ENCODE data around the gene ASPRV1. TPM values are rescaled to one million over a fixed set of nuclear protein-coding genes. Genes with fewer than 3 reads are reported as not detected.

ASPRV1 gene
- total RNA-seq, 1 experiment from 2014 or later: 0.71 TPM

- Histone ChIP-seq H3K27ac (ENCODE audit: low read length) (no peak overlapping the region), H3K4me3 (ENCODE audit: low read length) (no peak overlapping the region)
These were observed 16.7 kb downstream of the ASPRV1 start for GRCh38 chr2:69944756-69945155.

GRCh38 chr2:69943843-69944525 lies 17.4 kb downstream of the ASPRV1 start:
- H3K9me3 ChIP-seq (ENCODE audit: low read length): no peaks in the 10 kb centered on the region
- H3K4me3 ChIP-seq (ENCODE audit: low read length): no peak overlapping the region
- H3K9ac ChIP-seq (ENCODE audit: low read length): no peak overlapping the region
- no peak overlapping the region for H3K27ac ChIP-seq (ENCODE audit: low read length)
- no peak overlapping the region for H2AFZ ChIP-seq (ENCODE audit: low read length)
- no peaks in the 10 kb centered on the region for H3K79me2 ChIP-seq (ENCODE audit: low read length)
- no peaks in the 10 kb centered on the region for H3K27me3 ChIP-seq (ENCODE audit: low read length)
- peaks cover 30% of the 10 kb centered on the region; the same call in 1 of the 2 replicates for H3K36me3 ChIP-seq (ENCODE audit: insufficient read depth, low read length)
- no peaks in the 10 kb centered on the region for H3K4me1 ChIP-seq (ENCODE audit: low read length)
- no peak overlapping the region for H3K4me2 ChIP-seq (ENCODE audit: low read depth, low read length, poor library complexity, severe bottlenecking)
- H3K9me2 ChIP-seq (replicated peaks; ENCODE audit: insufficient read depth, low read length): no peaks in the 10 kb centered on the region
- DNase-seq: no peak
- no peaks in the 10 kb centered on the region for H4K20me1 ChIP-seq (ENCODE audit: insufficient read depth, low read depth, low read length)

More at GRCh38 chr2:69944756-69945155, 16.7 kb downstream of the ASPRV1 start:
- Histone ChIP-seq H3K4me2 (ENCODE audit: low read depth, low read length, poor library complexity, severe bottlenecking) (no peak overlapping the region), H3K4me1 (ENCODE audit: low read length) (no peaks in the 10 kb centered on the region), H3K9me2 (replicated peaks; ENCODE audit: insufficient read depth, low read length) (no peaks in the 10 kb centered on the region), H3K36me3 (ENCODE audit: insufficient read depth, low read length) (peaks cover 24% of the 10 kb centered on the region; the same call in 1 of the 2 replicates), H4K20me1 (ENCODE audit: insufficient read depth, low read depth, low read length) (no peaks in the 10 kb centered on the region), H3K9ac (ENCODE audit: low read length) (no peak overlapping the region), H2AFZ (ENCODE audit: low read length) (no peak overlapping the region), H3K9me3 (ENCODE audit: low read length) (no peaks in the 10 kb centered on the region), H3K27me3 (ENCODE audit: low read length) (no peaks in the 10 kb centered on the region), H3K79me2 (ENCODE audit: low read length) (no peaks in the 10 kb centered on the region)
- DNase-seq: no peak

GRCh38 chr2:69943000-69943842 lies 18.2 kb downstream of the ASPRV1 start:
- Histone ChIP-seq H3K79me2 (ENCODE audit: low read length) (no peaks in the 10 kb centered on the region), H2AFZ (ENCODE audit: low read length) (no peak overlapping the region), H3K9me3 (ENCODE audit: low read length) (no peaks in the 10 kb centered on the region), H3K27ac (ENCODE audit: low read length) (no peak overlapping the region), H3K9me2 (replicated peaks; ENCODE audit: insufficient read depth, low read length) (no peaks in the 10 kb centered on the region), H3K36me3 (ENCODE audit: insufficient read depth, low read length) (peaks cover 38% of the 10 kb centered on the region; the same call in 1 of the 2 replicates), H4K20me1 (ENCODE audit: insufficient read depth, low read depth, low read length) (no peaks in the 10 kb centered on the region), H3K4me1 (ENCODE audit: low read length) (no peaks in the 10 kb centered on the region), H3K27me3 (ENCODE audit: low read length) (no peaks in the 10 kb centered on the region), H3K4me2 (ENCODE audit: low read depth, low read length, poor library complexity, severe bottlenecking) (no peak overlapping the region), H3K4me3 (ENCODE audit: low read length) (no peak overlapping the region), H3K9ac (ENCODE audit: low read length) (no peak overlapping the region)
- no peak for DNase-seq

GRCh38 chr2:69940691-69941090 lies 20.7 kb downstream of the ASPRV1 start:
- no peaks in the 10 kb centered on the region for H3K9me2 ChIP-seq (replicated peaks; ENCODE audit: insufficient read depth, low read length)
- H3K4me2 ChIP-seq (ENCODE audit: low read depth, low read length, poor library complexity, severe bottlenecking): no peak overlapping the region
- no peaks in the 10 kb centered on the region for H3K27me3 ChIP-seq (ENCODE audit: low read length)
- no peaks in the 10 kb centered on the region for H3K9me3 ChIP-seq (ENCODE audit: low read length)
- no peaks in the 10 kb centered on the region for H3K4me1 ChIP-seq (ENCODE audit: low read length)
- no peak overlapping the region for H3K9ac ChIP-seq (ENCODE audit: low read length)
- H3K36me3 ChIP-seq (ENCODE audit: insufficient read depth, low read length): peaks cover 52% of the 10 kb centered on the region; the same call in 1 of the 2 replicates
- H3K4me3 ChIP-seq (ENCODE audit: low read length): no peak overlapping the region
- H2AFZ ChIP-seq (ENCODE audit: low read length): no peak overlapping the region
- no peak overlapping the region for H3K27ac ChIP-seq (ENCODE audit: low read length)
- DNase-seq: no peak
- no peaks in the 10 kb centered on the region for H3K79me2 ChIP-seq (ENCODE audit: low read length)
- no peaks in the 10 kb centered on the region for H4K20me1 ChIP-seq (ENCODE audit: insufficient read depth, low read depth, low read length)

- H3K36me3 ChIP-seq (ENCODE audit: insufficient read depth, low read length): peaks cover 60% of the 10 kb centered on the region; the same call in 1 of the 2 replicates
- H3K4me2 ChIP-seq (ENCODE audit: low read depth, low read length, poor library complexity, severe bottlenecking): no peak overlapping the region
- no peak overlapping the region for H3K4me3 ChIP-seq (ENCODE audit: low read length)
- no peak overlapping the region for H3K9ac ChIP-seq (ENCODE audit: low read length)
- no peaks in the 10 kb centered on the region for H4K20me1 ChIP-seq (ENCODE audit: insufficient read depth, low read depth, low read length)
- DNase-seq: no peak
- no peaks in the 10 kb centered on the region for H3K79me2 ChIP-seq (ENCODE audit: low read length)
- no peaks in the 10 kb centered on the region for H3K9me3 ChIP-seq (ENCODE audit: low read length)
- no peak overlapping the region for H3K27ac ChIP-seq (ENCODE audit: low read length)
- no peaks in the 10 kb centered on the region for H3K9me2 ChIP-seq (replicated peaks; ENCODE audit: insufficient read depth, low read length)
- H2AFZ ChIP-seq (ENCODE audit: low read length): no peak overlapping the region
- no peaks in the 10 kb centered on the region for H3K4me1 ChIP-seq (ENCODE audit: low read length)
- H3K27me3 ChIP-seq (ENCODE audit: low read length): no peaks in the 10 kb centered on the region
These were observed 21.7 kb downstream of the ASPRV1 start for GRCh38 chr2:69939722-69940121.

- DNase-seq: no peak
- H3K27ac ChIP-seq (ENCODE audit: low read length): no peak overlapping the region
- no peaks in the 10 kb centered on the region for H3K9me2 ChIP-seq (replicated peaks; ENCODE audit: insufficient read depth, low read length)
- peaks cover 63% of the 10 kb centered on the region; the same call in 1 of the 2 replicates for H3K36me3 ChIP-seq (ENCODE audit: insufficient read depth, low read length)
- H3K4me1 ChIP-seq (ENCODE audit: low read length): peaks cover 6% of the 10 kb centered on the region
- no peak overlapping the region for H3K9ac ChIP-seq (ENCODE audit: low read length)
- H2AFZ ChIP-seq (ENCODE audit: low read length): no peak overlapping the region
- H3K27me3 ChIP-seq (ENCODE audit: low read length): no peaks in the 10 kb centered on the region
- H3K4me2 ChIP-seq (ENCODE audit: low read depth, low read length, poor library complexity, severe bottlenecking): no peak overlapping the region
- no peaks in the 10 kb centered on the region for H3K9me3 ChIP-seq (ENCODE audit: low read length)
- peaks cover 8% of the 10 kb centered on the region for H3K79me2 ChIP-seq (ENCODE audit: low read length)
- no peaks in the 10 kb centered on the region for H4K20me1 ChIP-seq (ENCODE audit: insufficient read depth, low read depth, low read length)
- H3K4me3 ChIP-seq (ENCODE audit: low read length): no peak overlapping the region
These were observed 23.5 kb downstream of the ASPRV1 start for GRCh38 chr2:69937968-69938367.

- Histone ChIP-seq H3K36me3 (ENCODE audit: insufficient read depth, low read length) (peaks cover 55% of the 10 kb centered on the region; the same call in 1 of the 2 replicates), H3K4me2 (ENCODE audit: low read depth, low read length, poor library complexity, severe bottlenecking) (no peak overlapping the region), H3K27ac (ENCODE audit: low read length) (no peak overlapping the region), H3K79me2 (ENCODE audit: low read length) (peaks cover 15% of the 10 kb centered on the region), H2AFZ (ENCODE audit: low read length) (no peak overlapping the region), H3K9me2 (replicated peaks; ENCODE audit: insufficient read depth, low read length) (no peaks in the 10 kb centered on the region), H3K9me3 (ENCODE audit: low read length) (no peaks in the 10 kb centered on the region), H4K20me1 (ENCODE audit: insufficient read depth, low read depth, low read length) (no peaks in the 10 kb centered on the region), H3K27me3 (ENCODE audit: low read length) (no peaks in the 10 kb centered on the region), H3K4me1 (ENCODE audit: low read length) (peaks cover 10% of the 10 kb centered on the region), H3K9ac (ENCODE audit: low read length) (no peak overlapping the region), H3K4me3 (ENCODE audit: low read length) (no peak overlapping the region)
- DNase-seq: no peak
These were observed 24.5 kb downstream of the ASPRV1 start for GRCh38 chr2:69936906-69937305.

GRCh38 chr2:69935011-69935410 lies 26.4 kb downstream of the ASPRV1 start:
- Histone ChIP-seq H3K9me2 (replicated peaks; ENCODE audit: insufficient read depth, low read length) (no peaks in the 10 kb centered on the region), H2AFZ (ENCODE audit: low read length) (no peak overlapping the region), H3K4me2 (ENCODE audit: low read depth, low read length, poor library complexity, severe bottlenecking) (no peak overlapping the region), H3K27ac (ENCODE audit: low read length) (no peak overlapping the region), H3K79me2 (ENCODE audit: low read length) (peaks cover 31% of the 10 kb centered on the region), H3K4me3 (ENCODE audit: low read length) (no peak overlapping the region), H3K9ac (ENCODE audit: low read length) (no peak overlapping the region), H4K20me1 (ENCODE audit: insufficient read depth, low read depth, low read length) (no peaks in the 10 kb centered on the region), H3K4me1 (ENCODE audit: low read length) (peaks cover 13% of the 10 kb centered on the region), H3K36me3 (ENCODE audit: insufficient read depth, low read length) (peaks cover 46% of the 10 kb centered on the region; the same call in 1 of the 2 replicates), H3K27me3 (ENCODE audit: low read length) (no peaks in the 10 kb centered on the region), H3K9me3 (ENCODE audit: low read length) (no peaks in the 10 kb centered on the region)
- no peak for DNase-seq
